Measurements from ENCODE around the gene SSC4D. TPM values are rescaled to one million over a fixed set of nuclear protein-coding genes. Genes with fewer than 3 reads are reported as not detected.

SSC4D gene
- total RNA-seq, 2 experiments from 2014 or later, result 0.44 TPM; not detected in 1

- no peak for DNase-seq (ENCODE audit: low spot score)
- Histone ChIP-seq H3K36me3 (ENCODE audit: insufficient read depth, low read length) (no peaks in the 10 kb centered on the region), H3K9me3 (ENCODE audit: low read length) (no peaks in the 10 kb centered on the region), H3K79me2 (ENCODE audit: insufficient read depth, low read depth, low read length) (no peaks in the 10 kb centered on the region), H3K4me2 (ENCODE audit: low read length) (no peak overlapping the region), H3K9me2 (ENCODE audit: insufficient read depth, low read length) (no peaks in the 10 kb centered on the region), H4K20me1 (ENCODE audit: insufficient read depth, low read length) (no peaks in the 10 kb centered on the region), H3K4me1 (ENCODE audit: insufficient read depth, low read length, poor library complexity, severe bottlenecking) (peaks cover 15% of the 10 kb centered on the region), H3K27ac (ENCODE audit: low read depth, low read length, poor library complexity, severe bottlenecking) (no peak overlapping the region), H2AFZ (ENCODE audit: low read length) (no peak overlapping the region), H3K4me3 (ENCODE audit: low read depth, low read length, poor library complexity, severe bottlenecking) (no peak overlapping the region)
- intact Hi-C loops (cut with micrococcal nuclease; ENCODE audit: unreplicated experiment), result no loop called here
- POLR2A ChIA-PET, result no interaction called here
- CTCF ChIA-PET (ENCODE audit: unreplicated experiment), result no interaction called here
- BruUV-seq (replicated peaks), result no TSS peak
- no peak for TF ChIP-seq CTCF (conservative IDR thresholded peaks at IDR 0.05; ENCODE audit: low read length)
- TF ChIP-seq EZH2phosphoT487 (IDR thresholded peaks at IDR 0.05; ENCODE audit: borderline replicate concordance, low read depth, low read length), result no peak
These were observed 9.2 kb downstream of the SSC4D start for GRCh38 chr7:76400248-76400647.

GRCh38 chr7:76397409-76398183 lies 11.9 kb downstream of the SSC4D start:
- peaks cover 20% of the 10 kb centered on the region for H3K4me1 ChIP-seq (ENCODE audit: insufficient read depth, low read length, poor library complexity, severe bottlenecking)
- intact Hi-C loops (cut with micrococcal nuclease; ENCODE audit: unreplicated experiment), result no loop called here
- no peaks in the 10 kb centered on the region for H3K79me2 ChIP-seq (ENCODE audit: insufficient read depth, low read depth, low read length)
- ChIA-PET POLR2A (no interaction called here), CTCF (ENCODE audit: unreplicated experiment) (no interaction called here)
- no peak for TF ChIP-seq EZH2phosphoT487 (IDR thresholded peaks at IDR 0.05; ENCODE audit: borderline replicate concordance, low read depth, low read length)
- no peak for TF ChIP-seq CTCF (conservative IDR thresholded peaks at IDR 0.05; ENCODE audit: low read length)
- no peaks in the 10 kb centered on the region for H3K36me3 ChIP-seq (ENCODE audit: insufficient read depth, low read length)
- H3K9me3 ChIP-seq (ENCODE audit: low read length), result no peaks in the 10 kb centered on the region
- peak overlapping the region; percentile 53 for H3K4me3 ChIP-seq (ENCODE audit: low read depth, low read length, poor library complexity, severe bottlenecking)
- DNase-seq (ENCODE audit: low spot score), result peak; percentile 58
- no TSS peak for BruUV-seq (replicated peaks)
- peak overlapping the region; percentile 67 for H3K4me2 ChIP-seq (ENCODE audit: low read length)
- H4K20me1 ChIP-seq (ENCODE audit: insufficient read depth, low read length), result no peaks in the 10 kb centered on the region
- no peaks in the 10 kb centered on the region for H3K9me2 ChIP-seq (ENCODE audit: insufficient read depth, low read length)
- H2AFZ ChIP-seq (ENCODE audit: low read length), result peak overlapping the region; percentile 75; the same call in 1 of the 2 replicates
- H3K27ac ChIP-seq (ENCODE audit: low read depth, low read length, poor library complexity, severe bottlenecking), result no peak overlapping the region

- ChIA-PET CTCF (ENCODE audit: unreplicated experiment) (no interaction called here), POLR2A (no interaction called here)
- DNase-seq (ENCODE audit: low spot score), result no peak
- H3K4me1 ChIP-seq (ENCODE audit: insufficient read depth, low read length, poor library complexity, severe bottlenecking), result peaks cover 23% of the 10 kb centered on the region
- intact Hi-C loops (cut with micrococcal nuclease; ENCODE audit: unreplicated experiment), result no loop called here
- peak overlapping the region; percentile 67 for H3K4me2 ChIP-seq (ENCODE audit: low read length)
- H3K4me3 ChIP-seq (ENCODE audit: low read depth, low read length, poor library complexity, severe bottlenecking), result peak overlapping the region; percentile 53
- no peaks in the 10 kb centered on the region for H3K79me2 ChIP-seq (ENCODE audit: insufficient read depth, low read depth, low read length)
- no peaks in the 10 kb centered on the region for H3K9me3 ChIP-seq (ENCODE audit: low read length)
- H3K9me2 ChIP-seq (ENCODE audit: insufficient read depth, low read length), result no peaks in the 10 kb centered on the region
- no TSS peak for BruUV-seq (replicated peaks)
- peak overlapping the region; percentile 75; the same call in 1 of the 2 replicates for H2AFZ ChIP-seq (ENCODE audit: low read length)
- H4K20me1 ChIP-seq (ENCODE audit: insufficient read depth, low read length), result no peaks in the 10 kb centered on the region
- H3K27ac ChIP-seq (ENCODE audit: low read depth, low read length, poor library complexity, severe bottlenecking), result no peak overlapping the region
- TF ChIP-seq CTCF (conservative IDR thresholded peaks at IDR 0.05; ENCODE audit: low read length) (no peak), EZH2phosphoT487 (IDR thresholded peaks at IDR 0.05; ENCODE audit: borderline replicate concordance, low read depth, low read length) (no peak)
- no peaks in the 10 kb centered on the region for H3K36me3 ChIP-seq (ENCODE audit: insufficient read depth, low read length)
These were observed 12.6 kb downstream of the SSC4D start for GRCh38 chr7:76396864-76397263.
